Measurements from ENCODE around the gene GTF3C6. TPM values are rescaled to one million over a fixed set of nuclear protein-coding genes. Genes with fewer than 3 reads are reported as not detected.
"Not testable (repeated sequence)": the region's sequence is repeated elsewhere in the genome, so short reads cannot be mapped to it uniquely, and the experiment has no call there.

GTF3C6 gene
- polyA plus RNA-seq, 2 of the 4 experiments (the other 2 are of a cell fraction) = 105 to 110 TPM

DNA sequence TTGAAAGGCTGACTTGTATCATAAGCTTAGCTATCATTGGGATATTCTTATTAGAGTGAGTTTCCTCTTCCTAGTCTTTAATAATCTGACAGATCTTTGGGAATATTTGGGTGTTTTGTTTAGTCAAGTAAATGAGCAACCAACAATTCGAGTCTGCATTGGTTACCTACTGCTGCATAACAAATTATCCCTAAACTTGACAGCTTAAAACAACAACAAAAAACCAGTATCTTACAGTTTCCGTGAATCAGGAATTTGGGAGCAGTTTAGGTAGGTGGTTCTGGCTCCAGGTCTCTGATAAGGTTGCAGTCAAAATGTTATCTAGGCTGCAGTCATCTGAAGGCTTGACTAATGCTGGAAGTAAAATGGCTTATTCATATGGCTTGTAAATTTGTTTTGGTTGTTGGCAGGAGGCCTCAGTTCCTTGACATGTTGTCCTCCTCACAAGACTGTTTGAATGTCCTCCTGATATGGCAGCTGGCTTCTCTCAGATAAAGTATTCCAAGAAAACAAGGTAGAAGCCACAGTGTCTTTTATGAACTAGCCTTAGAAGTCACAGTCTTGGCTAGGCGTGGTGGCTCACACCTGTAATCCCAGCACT is 7.2 kb downstream of the GTF3C6 start:
- FAIRE-seq (no peak), DNase-seq (ENCODE audit: low read depth in 1 of 2, low spot score in 1 of 2) (no peak), ATAC-seq (no peak)
- H3K27ac ChIP-seq = no peak overlapping the region
- H3K4me3 ChIP-seq = no peak overlapping the region
- TF ChIP-seq, protein P1, sequence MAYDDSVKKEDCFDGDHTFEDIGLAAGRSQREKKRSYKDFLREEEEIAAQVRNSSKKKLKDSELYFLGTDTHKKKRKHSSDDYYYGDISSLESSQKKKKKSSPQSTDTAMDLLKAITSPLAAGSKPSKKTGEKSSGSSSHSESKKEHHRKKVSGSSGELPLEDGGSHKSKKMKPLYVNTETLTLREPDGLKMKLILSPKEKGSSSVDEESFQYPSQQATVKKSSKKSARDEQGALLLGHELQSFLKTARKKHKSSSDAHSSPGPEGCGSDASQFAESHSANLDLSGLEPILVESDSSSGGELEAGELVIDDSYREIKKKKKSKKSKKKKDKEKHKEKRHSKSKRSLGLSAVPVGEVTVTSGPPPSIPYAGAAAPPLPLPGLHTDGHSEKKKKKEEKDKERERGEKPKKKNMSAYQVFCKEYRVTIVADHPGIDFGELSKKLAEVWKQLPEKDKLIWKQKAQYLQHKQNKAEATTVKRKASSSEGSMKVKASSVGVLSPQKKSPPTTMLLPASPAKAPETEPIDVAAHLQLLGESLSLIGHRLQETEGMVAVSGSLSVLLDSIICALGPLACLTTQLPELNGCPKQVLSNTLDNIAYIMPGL (CRISPR knock-in tag; IDR thresholded peaks at IDR 0.05; ENCODE audit: borderline replicate concordance) = no peak
- TF ChIP-seq ZC3H11A (IDR thresholded peaks at IDR 0.05) = no peak
- no peak for TF ChIP-seq HOXB13 (CRISPR knock-in tag; IDR thresholded peaks at IDR 0.05; ENCODE audit: low read depth)
- TF ChIP-seq RCOR1 (IDR thresholded peaks at IDR 0.05; ENCODE audit: low read depth, low read length) = no peak
- no peak for TF ChIP-seq HDAC2 (IDR thresholded peaks at IDR 0.05)
- no peak for TF ChIP-seq KDM1A (IDR thresholded peaks at IDR 0.05; ENCODE audit: low read depth)
- TF ChIP-seq POLR2AphosphoS2 (conservative IDR thresholded peaks at IDR 0.05; ENCODE audit: low read length) = no peak
- TF ChIP-seq, protein P2, sequence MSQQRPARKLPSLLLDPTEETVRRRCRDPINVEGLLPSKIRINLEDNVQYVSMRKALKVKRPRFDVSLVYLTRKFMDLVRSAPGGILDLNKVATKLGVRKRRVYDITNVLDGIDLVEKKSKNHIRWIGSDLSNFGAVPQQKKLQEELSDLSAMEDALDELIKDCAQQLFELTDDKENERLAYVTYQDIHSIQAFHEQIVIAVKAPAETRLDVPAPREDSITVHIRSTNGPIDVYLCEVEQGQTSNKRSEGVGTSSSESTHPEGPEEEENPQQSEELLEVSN (IDR thresholded peaks at IDR 0.05; ENCODE audit: borderline replicate concordance, low read depth) = no peak
- TF ChIP-seq ESRRA (IDR thresholded peaks at IDR 0.05; ENCODE audit: borderline replicate concordance, low read length) = no peak
- no peak for TF ChIP-seq PHF8 (IDR thresholded peaks at IDR 0.05; ENCODE audit: borderline replicate concordance, low read depth)
- TF ChIP-seq CBX2 (IDR thresholded peaks at IDR 0.05; ENCODE audit: borderline replicate concordance, low read depth) = no peak
- no peak for TF ChIP-seq ZSCAN20 (CRISPR knock-in tag; IDR thresholded peaks at IDR 0.05)
- no peak for TF ChIP-seq JUNB (IDR thresholded peaks at IDR 0.05)
- TF ChIP-seq CEBPB (IDR thresholded peaks at IDR 0.05) = no peak
- no peak for TF ChIP-seq EP300 (IDR thresholded peaks at IDR 0.05)
- TF ChIP-seq, protein P3, sequence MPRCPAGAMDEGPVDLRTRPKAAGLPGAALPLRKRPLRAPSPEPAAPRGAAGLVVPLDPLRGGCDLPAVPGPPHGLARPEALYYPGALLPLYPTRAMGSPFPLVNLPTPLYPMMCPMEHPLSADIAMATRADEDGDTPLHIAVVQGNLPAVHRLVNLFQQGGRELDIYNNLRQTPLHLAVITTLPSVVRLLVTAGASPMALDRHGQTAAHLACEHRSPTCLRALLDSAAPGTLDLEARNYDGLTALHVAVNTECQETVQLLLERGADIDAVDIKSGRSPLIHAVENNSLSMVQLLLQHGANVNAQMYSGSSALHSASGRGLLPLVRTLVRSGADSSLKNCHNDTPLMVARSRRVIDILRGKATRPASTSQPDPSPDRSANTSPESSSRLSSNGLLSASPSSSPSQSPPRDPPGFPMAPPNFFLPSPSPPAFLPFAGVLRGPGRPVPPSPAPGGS (IDR thresholded peaks at IDR 0.05) = no peak
- no peak for TF ChIP-seq HOXB5 (CRISPR knock-in tag; IDR thresholded peaks at IDR 0.05)
- TF ChIP-seq, protein P4, sequence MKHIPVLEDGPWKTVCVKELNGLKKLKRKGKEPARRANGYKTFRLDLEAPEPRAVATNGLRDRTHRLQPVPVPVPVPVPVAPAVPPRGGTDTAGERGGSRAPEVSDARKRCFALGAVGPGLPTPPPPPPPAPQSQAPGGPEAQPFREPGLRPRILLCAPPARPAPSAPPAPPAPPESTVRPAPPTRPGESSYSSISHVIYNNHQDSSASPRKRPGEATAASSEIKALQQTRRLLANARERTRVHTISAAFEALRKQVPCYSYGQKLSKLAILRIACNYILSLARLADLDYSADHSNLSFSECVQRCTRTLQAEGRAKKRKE (CRISPR knock-in tag; IDR thresholded peaks at IDR 0.05; ENCODE audit: low read depth) = no peak
- no peak for TF ChIP-seq POLR2A (IDR thresholded peaks at IDR 0.05; ENCODE audit: low read length)
- TF ChIP-seq CHD4 (IDR thresholded peaks at IDR 0.05; ENCODE audit: borderline replicate concordance) = no peak
- 92% methylated on average over 3 of the region's 3 CpGs for WGBS (ENCODE audit: missing lambda C conversion rate)
- ChIA-PET CTCF (interaction anchor here (1.2 kb wide), 1 partner anchor 284 kb away, joined by 3 read pairs; no protein-coding TSS in a partner anchor), POLR2A (no interaction called here)
- no peak overlapping the region for H3K4me2 ChIP-seq
- no peaks in the 10 kb centered on the region for H3K4me1 ChIP-seq
- no peaks in the 10 kb centered on the region for H3K9me3 ChIP-seq

DNA sequence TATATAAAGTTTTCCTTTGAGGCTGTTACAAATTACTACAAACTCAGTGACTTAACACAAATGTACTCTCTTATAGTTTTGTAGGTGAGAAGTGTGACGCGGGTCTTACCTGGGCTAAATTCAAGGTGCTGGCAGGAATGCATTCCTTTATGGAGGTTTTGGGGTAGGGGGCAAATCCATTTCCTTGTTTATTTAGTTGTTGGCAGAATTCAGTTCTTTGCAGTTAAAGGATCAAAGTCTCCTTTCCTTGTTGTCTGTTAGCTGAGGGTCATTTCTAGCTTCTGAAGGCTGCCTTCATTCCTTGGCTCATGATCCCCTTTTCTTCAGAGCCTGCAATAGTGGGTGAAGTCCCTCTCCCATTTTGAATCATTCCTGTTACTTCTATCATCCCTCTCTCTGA is 10.2 kb downstream of the GTF3C6 start:
- CTCF ChIA-PET; H3K4me1 ChIP-seq; H3K4me3 ChIP-seq; FAIRE-seq; H3K27ac ChIP-seq; H3K4me2 ChIP-seq; POLR2A ChIA-PET; H3K9me3 ChIP-seq; ATAC-seq; DNase-seq (ENCODE audit: low read depth in 1 of 2, low spot score in 1 of 2): not testable (repeated sequence)
- 96% methylated on average over 2 of the region's 2 CpGs for WGBS (ENCODE audit: missing lambda C conversion rate)
